OCI-LY7 (cell line): ENCODE measurements around the gene ZNF764. TPM values are rescaled to one million over a fixed set of nuclear protein-coding genes. Genes with fewer than 3 reads are reported as not detected.

ENCODE experiments used
- BruUV-seq: library from RNA; stranded (reverse); fragments of 400-500 nt; replicated peaks from 2 replicates; lab custom pipeline; 2021; lab: Mats Ljungman, UMichigan
- CTCF ChIA-PET: fragments of 300-600 bp; sonication (Branson Sonifier 250); formaldehyde crosslinking; loops from one replicate; lab custom pipeline; 2022; ENCODE audit warnings: antibody characterized with exemption; ENCODE audit not compliant: unreplicated experiment; lab: Charles Lee
- POLR2A ChIA-PET: fragments of 300-600 bp; sonication (Branson Sonifier 250); formaldehyde crosslinking; loops from one replicate; lab custom pipeline; 2022; ENCODE audit warnings: antibody characterized with exemption; lab: Charles Lee
- DNase-seq: peaks from one replicate; pipeline ENCODE4 v3.0.0-alpha.2; 2015; ENCODE audit warnings: low spot score
- H2AFZ ChIP-seq: fragments of 200-600 bp; sonication (generic), shearing (Covaris generic); 2 replicates; pipeline ENCODE4 v1.6.1; 2014; ENCODE audit warnings: mild to moderate bottlenecking, antibody characterized with exemption, low read length, moderate library complexity
- H3K27ac ChIP-seq: fragments of 200-600 bp; sonication (generic); 2 replicates; pipeline ENCODE4 v1.5.1; 2014; ENCODE audit warnings: mixed run types, low read depth, mild to moderate bottlenecking, moderate library complexity, low read length, inconsistent platforms; ENCODE audit not compliant: poor library complexity, severe bottlenecking
- H3K36me3 ChIP-seq: fragments of 200-600 bp; sonication (generic); 2 replicates; pipeline ENCODE4 v1.6.1; 2014; ENCODE audit warnings: mild to moderate bottlenecking, antibody characterized with exemption, low read length, moderate library complexity, mixed read lengths; ENCODE audit not compliant: insufficient read depth
- H3K4me1 ChIP-seq: fragments of 200-600 bp; sonication (generic); 2 replicates; pipeline ENCODE4 v1.5.1; 2014; ENCODE audit warnings: mild to moderate bottlenecking, low read length; ENCODE audit not compliant: insufficient read depth, poor library complexity, severe bottlenecking
- H3K4me2 ChIP-seq: fragments of 200-600 bp; sonication (generic); 2 replicates; pipeline ENCODE4 v1.6.1; 2014; ENCODE audit warnings: mild to moderate bottlenecking, low read length
- H3K4me3 ChIP-seq: fragments of 200-600 bp; sonication (generic); 2 replicates; pipeline ENCODE4 v1.5.1; 2014; ENCODE audit warnings: mild to moderate bottlenecking, low read depth, low read length; ENCODE audit not compliant: poor library complexity, severe bottlenecking
- H3K79me2 ChIP-seq: fragments of 200-600 bp; sonication (generic); 2 replicates; pipeline ENCODE4 v1.6.1; 2016; ENCODE audit warnings: low read depth, mild to moderate bottlenecking, low read length, moderate library complexity, mixed read lengths; ENCODE audit not compliant: insufficient read depth
- H3K9me2 ChIP-seq: fragments of 200-600 bp; sonication (generic); 2 replicates; pipeline ENCODE4 v1.6.1; 2016; ENCODE audit warnings: mild to moderate bottlenecking, low read length, mixed read lengths; ENCODE audit not compliant: insufficient read depth
- H3K9me3 ChIP-seq: fragments of 200-600 bp; sonication (generic); 2 replicates; pipeline ENCODE4 v1.6.1; 2014; ENCODE audit warnings: mild to moderate bottlenecking, mixed run types, low read length, mixed read lengths
- H4K20me1 ChIP-seq: fragments of 200-600 bp; sonication (generic); 2 replicates; pipeline ENCODE4 v1.6.1; 2014; ENCODE audit warnings: mild to moderate bottlenecking, antibody characterized with exemption, low read length, moderate library complexity, mixed read lengths; ENCODE audit not compliant: insufficient read depth
- CTCF ChIP-seq: fragments of 200-600 bp; sonication (generic); conservative IDR thresholded peaks from 2 replicates; pipeline ENCODE4 v1.5.1; 2014; ENCODE audit warnings: mild to moderate bottlenecking, antibody characterized with exemption, low read length, moderate library complexity, mixed read lengths
- EZH2phosphoT487 ChIP-seq: fragments of 200-600 bp; sonication (generic); IDR thresholded peaks from 2 replicates; pipeline ENCODE4 v1.6.1; 2018; ENCODE audit warnings: low read depth, borderline replicate concordance, mild to moderate bottlenecking, mixed run types, antibody characterized with exemption, low read length, moderate library complexity, mixed read lengths
- intact Hi-C: fragments of 100-400 bp; cut with micrococcal nuclease; formaldehyde crosslinking; loops from one replicate; pipeline ENCODE4 v1.10.0; 2022; ENCODE audit not compliant: unreplicated experiment
- total RNA-seq, 2 experiments: library from RNA; depleted of rRNA in 1 of 2; stranded (reverse); fragments of >200 nt in 1 of 2; shearing (Covaris generic) in 1 of 2; gene quantifications; 2 replicates each; pipeline ENCODE4 v1.2.3, GENCODE V29; 2014 to 2022

Gene ZNF764
- total RNA-seq, 2 experiments from 2014 or later = 12.8 to 14.6 TPM

- TF ChIP-seq CTCF (no peak), EZH2phosphoT487 (no peak)
- Histone ChIP-seq H3K4me3 (no peak overlapping the region), H3K9me2 (no peaks in the 10 kb centered on the region), H3K4me1 (peaks cover 21% of the 10 kb centered on the region), H4K20me1 (no peaks in the 10 kb centered on the region), H3K79me2 (no peaks in the 10 kb centered on the region; the same call in 1 of the 2 replicates), H3K27ac (no peak overlapping the region), H3K4me2 (no peak overlapping the region), H2AFZ (no peak overlapping the region), H3K36me3 (no peaks in the 10 kb centered on the region), H3K9me3 (no peaks in the 10 kb centered on the region)
- intact Hi-C loops = no loop called here
- ChIA-PET CTCF (interaction anchor here (1.5 kb wide), 1 partner anchor 63 kb away, joined by 4 read pairs; no protein-coding TSS in a partner anchor), POLR2A (interaction anchor here (1.3 kb wide), 1 partner anchor 9 kb away, joined by 3 read pairs; no protein-coding TSS in a partner anchor)
- BruUV-seq = no TSS peak
- no peak for DNase-seq
These were observed 7.8 kb upstream of the ZNF764 start for GRCh38 chr16:30565984-30566383.

GRCh38 chr16:30565526-30565925 is 7.4 kb upstream of the ZNF764 start:
- Histone ChIP-seq H3K79me2 (no peaks in the 10 kb centered on the region; the same call in 1 of the 2 replicates), H3K9me3 (no peaks in the 10 kb centered on the region), H3K4me3 (no peak overlapping the region), H3K9me2 (no peaks in the 10 kb centered on the region), H4K20me1 (no peaks in the 10 kb centered on the region), H3K36me3 (no peaks in the 10 kb centered on the region), H2AFZ (no peak overlapping the region), H3K4me2 (no peak overlapping the region), H3K4me1 (peaks cover 21% of the 10 kb centered on the region), H3K27ac (no peak overlapping the region)
- CTCF ChIA-PET = interaction anchor here (1.5 kb wide), 1 partner anchor 63 kb away, joined by 4 read pairs; no protein-coding TSS in a partner anchor
- TF ChIP-seq EZH2phosphoT487 (no peak), CTCF (no peak)
- no TSS peak for BruUV-seq
- intact Hi-C loops = no loop called here
- no peak for DNase-seq
- POLR2A ChIA-PET = interaction anchor here (1.3 kb wide), 1 partner anchor 8 kb away, joined by 3 read pairs; no protein-coding TSS in a partner anchor

GRCh38 chr16:30562021-30562420 is 3.8 kb upstream of the ZNF764 start:
- Histone ChIP-seq H4K20me1 (no peaks in the 10 kb centered on the region), H2AFZ (peak overlapping the region; percentile 49; the same call in 1 of the 2 replicates), H3K9me3 (no peaks in the 10 kb centered on the region), H3K27ac (no peak overlapping the region), H3K79me2 (peaks cover 6% of the 10 kb centered on the region; the same call in 1 of the 2 replicates), H3K4me3 (no peak overlapping the region), H3K9me2 (no peaks in the 10 kb centered on the region), H3K4me2 (no peak overlapping the region), H3K4me1 (peaks cover 10% of the 10 kb centered on the region), H3K36me3 (no peaks in the 10 kb centered on the region)
- ChIA-PET CTCF (no interaction called here), POLR2A (interaction anchor here (0.8 kb wide), 1 partner anchor 28 kb away, joined by 3 read pairs; no protein-coding TSS in a partner anchor)
- no peak for DNase-seq
- intact Hi-C loops = no loop called here
- TF ChIP-seq CTCF (no peak), EZH2phosphoT487 (no peak)
- no TSS peak for BruUV-seq
